GM12892 (cell line): Measurements from ENCODE around the gene SPATA13.
"Not testable (repeated sequence)": the region's sequence is repeated elsewhere in the genome, so short reads cannot be mapped to it uniquely, and the experiment has no call there.

Source experiments
- DNase-seq: peaks from one replicate; pipeline ENCODE4 v3.0.0; 2011; ENCODE audit not compliant: insufficient read length
- FAIRE-seq: peaks from 2 replicates; lab custom pipeline; 2011; peaks lifted over from hg19 to GRCh38; lab: Jason Lieb, UNC
- POLR2A ChIP-seq: IDR thresholded peaks from 2 replicates; pipeline ENCODE4 v1.6.1; 2011; ENCODE audit warnings: low read depth, low read length, control low read depth
- POLR2AphosphoS5 ChIP-seq: IDR thresholded peaks from 2 replicates; pipeline ENCODE4 v1.6.1; 2011; ENCODE audit warnings: low read depth, low read length, control low read depth
- TAF1 ChIP-seq: IDR thresholded peaks from 2 replicates; pipeline ENCODE4 v1.6.1; 2011; ENCODE audit warnings: low read depth, mild to moderate bottlenecking, control low read depth, low read length, borderline replicate concordance

Gene SPATA13

GRCh38 chr13:24207841-24208667 lies 47.5 kb downstream of the SPATA13 start:
- FAIRE-seq = no peak
- no peak for DNase-seq
- no peak for TF ChIP-seq POLR2A
- TF ChIP-seq TAF1 = no peak
- TF ChIP-seq POLR2AphosphoS5 = no peak

DNA sequence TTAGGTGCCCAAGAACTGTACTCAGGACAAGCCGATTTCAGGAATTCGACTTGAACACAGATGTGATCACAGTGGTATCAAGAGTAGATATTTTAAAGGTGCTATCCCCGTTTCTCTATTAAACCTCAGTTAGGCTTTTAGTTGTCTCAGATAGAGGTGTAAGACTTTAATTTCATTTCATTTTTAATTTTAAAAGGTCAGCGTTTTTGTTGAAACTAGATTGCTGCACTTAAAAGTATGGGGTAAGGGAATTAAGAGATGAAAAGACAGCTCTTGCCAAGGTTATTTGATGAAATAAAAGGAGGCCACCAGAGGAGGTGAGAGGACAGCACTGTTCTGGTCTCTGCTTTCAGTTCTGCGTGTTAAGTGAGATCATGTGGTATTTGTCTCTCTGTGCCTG lies 48.6 kb downstream of the SPATA13 start:
- DNase-seq (no peak), FAIRE-seq (no peak)
- TF ChIP-seq TAF1 = no peak
- TF ChIP-seq POLR2AphosphoS5 = no peak
- TF ChIP-seq POLR2A = no peak

- DNase-seq (no peak), FAIRE-seq (no peak)
- TF ChIP-seq POLR2A (no peak), POLR2AphosphoS5 (no peak), TAF1 (no peak)
Observed at GRCh38 chr13:24212254-24212653, 51.7 kb downstream of the SPATA13 start.

DNA sequence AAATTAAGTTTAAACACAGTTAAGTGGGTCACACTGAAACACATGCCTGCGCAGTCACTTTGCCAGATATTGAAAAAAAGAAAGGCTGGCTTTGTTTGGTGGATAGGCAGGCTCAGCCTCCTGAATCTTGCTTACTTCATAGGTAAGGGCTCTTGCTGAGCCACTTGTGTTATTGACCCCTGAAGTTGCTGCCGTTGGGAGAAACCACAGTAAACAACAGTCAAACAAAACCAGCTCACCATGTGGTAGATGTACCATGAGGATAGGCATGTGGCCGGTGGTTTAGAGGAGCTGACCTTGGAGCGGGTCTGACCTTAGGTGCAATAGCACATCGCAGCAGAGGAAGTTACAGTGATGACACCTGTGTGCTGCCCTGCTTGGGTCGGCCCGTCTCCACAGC lies 52.2 kb downstream of the SPATA13 start:
- FAIRE-seq (no peak), DNase-seq (no peak)
- no peak for TF ChIP-seq POLR2A
- TF ChIP-seq POLR2AphosphoS5 = no peak
- no peak for TF ChIP-seq TAF1

- TF ChIP-seq TAF1 (no peak), POLR2A (no peak), POLR2AphosphoS5 (no peak)
- DNase-seq (no peak), FAIRE-seq (no peak)
Observed at GRCh38 chr13:24213932-24214331, 53.4 kb downstream of the SPATA13 start.

DNA sequence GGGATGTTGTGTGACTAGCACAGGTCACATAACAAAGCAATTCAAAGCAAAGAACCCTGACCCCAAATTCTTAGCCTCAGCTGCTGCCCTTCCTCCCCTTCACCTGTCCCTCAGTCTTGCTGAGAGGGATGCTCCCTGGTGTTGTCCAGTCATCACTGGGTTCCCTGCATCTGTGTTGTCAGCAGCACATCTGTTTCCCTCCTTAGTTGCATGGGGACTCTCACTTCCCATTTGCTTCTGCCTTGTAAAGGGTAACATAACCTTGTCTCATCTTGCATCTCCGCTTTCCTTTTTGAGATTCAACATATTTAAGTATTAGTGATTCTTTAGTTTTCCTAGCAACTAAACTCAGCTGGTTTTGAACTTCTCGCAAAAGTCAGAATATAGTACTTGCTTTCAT lies 54.0 kb downstream of the SPATA13 start:
- DNase-seq (no peak), FAIRE-seq (no peak)
- TF ChIP-seq TAF1 (no peak), POLR2A (no peak), POLR2AphosphoS5 (no peak)

- TF ChIP-seq POLR2A (no peak), POLR2AphosphoS5 (no peak), TAF1 (no peak)
- FAIRE-seq (no peak), DNase-seq (no peak)
Observed at GRCh38 chr13:24215126-24215525, 54.6 kb downstream of the SPATA13 start.

DNA sequence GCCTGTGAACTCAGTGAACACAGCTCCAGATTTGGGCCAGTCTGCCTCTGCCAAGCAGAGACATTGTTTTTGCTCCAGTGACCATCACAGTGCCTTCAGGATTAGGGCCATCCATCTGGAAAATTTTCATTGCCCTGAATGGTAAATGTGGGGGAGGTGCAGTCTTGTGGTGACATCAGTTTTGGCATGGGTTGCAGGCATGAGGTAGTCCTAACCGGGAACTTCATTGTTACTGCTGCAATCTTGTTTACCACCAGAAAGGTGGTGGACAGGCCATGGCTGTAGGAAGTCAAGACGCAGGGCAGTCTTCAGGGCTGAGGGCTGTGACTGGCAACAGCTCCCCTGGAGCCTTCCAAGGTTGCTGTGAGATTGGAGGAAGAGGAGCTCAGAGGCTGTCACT lies 55.2 kb downstream of the SPATA13 start:
- TF ChIP-seq TAF1 = no peak
- no peak for TF ChIP-seq POLR2AphosphoS5
- DNase-seq = no peak
- no peak for FAIRE-seq

- DNase-seq (no peak), FAIRE-seq (no peak)
- TF ChIP-seq POLR2AphosphoS5 (no peak), POLR2A (no peak), TAF1 (no peak)
Observed at GRCh38 chr13:24216176-24216575, 55.7 kb downstream of the SPATA13 start.

DNA sequence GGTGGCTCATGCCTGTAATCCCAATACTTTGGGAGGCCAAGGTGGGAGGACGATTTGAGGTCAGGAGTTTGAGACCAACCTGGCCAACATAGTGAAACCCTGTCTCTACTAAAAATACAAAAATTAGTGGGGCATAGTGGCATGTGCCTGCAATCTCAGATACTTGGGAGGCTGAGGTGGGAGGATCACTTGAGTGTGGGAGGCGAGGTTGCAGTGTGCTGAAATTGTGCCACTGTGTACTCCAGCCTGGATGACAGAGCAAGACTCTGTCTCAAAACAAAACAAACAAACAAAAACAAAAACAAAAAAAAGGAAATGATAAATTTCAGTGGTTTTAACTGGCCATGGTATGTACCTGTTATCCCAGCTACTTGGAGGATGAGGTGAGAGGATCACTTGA lies 56.3 kb downstream of the SPATA13 start:
- DNase-seq, FAIRE-seq: not testable (repeated sequence)

DNA sequence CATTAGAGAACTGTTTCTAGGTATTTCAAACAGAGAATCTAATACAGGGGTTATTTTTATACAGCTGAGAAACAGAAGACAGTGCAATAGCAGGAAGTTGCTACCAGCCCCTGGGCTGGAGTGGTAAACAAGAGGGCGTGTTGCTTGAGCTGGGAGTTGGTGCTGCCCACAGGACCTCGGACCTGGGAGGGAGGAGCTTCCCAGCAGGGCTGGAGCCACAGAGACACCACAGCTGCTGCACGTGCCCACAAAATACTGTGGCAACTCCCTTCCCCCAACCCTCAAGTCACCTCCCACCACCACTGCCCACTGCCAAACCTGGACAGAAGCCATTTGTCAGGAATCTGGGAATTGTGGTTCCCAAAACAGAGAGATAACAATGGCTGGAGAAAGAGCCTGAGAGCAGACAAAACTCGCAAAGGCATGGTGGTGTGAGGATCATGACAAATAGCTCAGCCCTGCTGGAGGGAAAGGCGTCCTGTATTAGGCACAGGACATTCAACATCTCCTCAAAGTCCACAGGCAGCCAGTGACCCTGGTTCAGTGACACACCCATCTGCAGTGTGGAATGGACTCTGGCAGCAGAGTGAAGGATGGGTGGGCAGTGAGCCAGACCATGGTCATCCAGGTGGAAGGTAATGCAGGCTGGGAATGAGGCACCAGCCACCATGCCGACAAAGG lies 57.2 kb downstream of the SPATA13 start:
- DNase-seq (no peak), FAIRE-seq (no peak)
- TF ChIP-seq POLR2AphosphoS5 = no peak
- no peak for TF ChIP-seq TAF1
- no peak for TF ChIP-seq POLR2A

- TF ChIP-seq POLR2A = no peak
- TF ChIP-seq POLR2AphosphoS5 = no peak
- TF ChIP-seq TAF1 = no peak
- no peak for FAIRE-seq
Observed at GRCh38 chr13:24218338-24218737, 57.8 kb downstream of the SPATA13 start.

More at GRCh38 chr13:24218338-24218737, 57.8 kb downstream of the SPATA13 start:
- no peak for DNase-seq
